H1 (cell line): ENCODE data around the gene BNC2. TPM values are rescaled to one million over a fixed set of nuclear protein-coding genes. Genes with fewer than 3 reads are reported as not detected.

ENCODE experiments used
- GTF2F1 ChIP-seq: IDR thresholded peaks from 2 replicates; pipeline ENCODE4 v1.6.1; 2012; ENCODE audit warnings: low read depth, low read length, improper control_type of control experiment, borderline replicate concordance
- SIN3A ChIP-seq, 2 experiments: IDR thresholded peaks in 1 of 2; conservative IDR thresholded peaks in 1 of 2; 2 replicates each; pipeline ENCODE4 v1.6.1; 2011 to 2012; ENCODE audit warnings: low read length in 2 of 2, improper control_type of control experiment in 1 of 2, low read depth in 1 of 2, mild to moderate bottlenecking in 1 of 2
- polyA plus RNA-seq, 7 experiments: library from polyadenylated mRNA; depleted of rRNA in 3 of 7; stranded (reverse) in 5 of 7; unstranded in 2 of 7; fragments of >200 nt in 5 of 7; fragments of 200-250 nt in 2 of 7; gene quantifications; 1 replicate in 5 of 7; 2 replicates in 1 of 7; 4 replicates in 1 of 7; pipeline versions ENCODE4 v1.2.1 to v1.2.3, GENCODE V29; 2011 to 2013; ENCODE audit warnings: missing spikeins in 2 of 7, mixed read lengths in 2 of 7
- total RNA-seq: library from RNA; stranded (reverse); fragmentation: NEBNext Ultra II Directional; extraction: Animal tissue kit (Norgen Biotek cat#: 25700); gene quantifications from 2 replicates; pipeline ENCODE4 v1.2.1, GENCODE V29; 2021
- TF ChIP-seq, protein P1 (sequence below): fragments of 300-600 bp; sonication (generic); IDR thresholded peaks from 2 replicates; pipeline ENCODE4 v1.7.1; 2012; ENCODE audit warnings: low read length, moderate library complexity, mild to moderate bottlenecking, inconsistent platforms; ENCODE audit not compliant: insufficient replicate concordance

BNC2 gene
- total and polyA plus RNA-seq, 2 of the 8 experiments (the other 6 are each of a cell fraction or from before 2014, with no cell fraction given): 16.0 to 26.8 TPM

DNA sequence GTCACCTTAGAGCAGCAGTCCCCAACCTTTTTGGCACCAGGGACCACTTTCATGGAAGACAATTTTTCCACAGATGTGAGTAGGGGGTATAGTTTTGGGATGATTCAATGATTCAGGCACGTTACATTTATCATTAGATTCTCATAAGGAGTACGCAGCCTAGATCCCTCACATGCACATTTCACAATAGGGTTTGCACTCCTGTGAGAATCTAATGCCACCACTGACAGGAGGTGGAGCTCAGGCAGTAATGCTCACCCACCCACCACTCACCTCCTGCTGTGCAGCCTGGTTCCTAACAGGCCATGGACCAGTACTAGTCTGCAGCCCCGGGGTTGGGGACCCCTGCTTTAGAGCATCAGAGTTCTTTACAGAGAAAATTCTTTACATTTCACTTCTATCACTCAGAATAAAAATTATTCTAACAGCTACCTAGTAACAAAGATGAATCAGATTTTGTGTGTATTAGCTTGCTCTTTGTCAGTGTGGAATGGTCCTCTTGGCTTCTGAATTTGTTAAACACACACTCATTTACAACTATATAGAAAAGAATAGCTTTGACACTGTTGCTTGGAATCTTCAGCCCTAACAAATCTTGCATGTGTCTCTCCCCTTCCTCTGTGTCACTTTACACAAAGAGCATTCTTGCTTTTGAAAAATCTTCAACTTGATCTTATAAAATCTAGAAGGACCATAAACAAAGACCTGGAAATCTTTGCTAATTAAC, 438.6 kb downstream of the BNC2 start (continued):
- TF ChIP-seq, protein P1, sequence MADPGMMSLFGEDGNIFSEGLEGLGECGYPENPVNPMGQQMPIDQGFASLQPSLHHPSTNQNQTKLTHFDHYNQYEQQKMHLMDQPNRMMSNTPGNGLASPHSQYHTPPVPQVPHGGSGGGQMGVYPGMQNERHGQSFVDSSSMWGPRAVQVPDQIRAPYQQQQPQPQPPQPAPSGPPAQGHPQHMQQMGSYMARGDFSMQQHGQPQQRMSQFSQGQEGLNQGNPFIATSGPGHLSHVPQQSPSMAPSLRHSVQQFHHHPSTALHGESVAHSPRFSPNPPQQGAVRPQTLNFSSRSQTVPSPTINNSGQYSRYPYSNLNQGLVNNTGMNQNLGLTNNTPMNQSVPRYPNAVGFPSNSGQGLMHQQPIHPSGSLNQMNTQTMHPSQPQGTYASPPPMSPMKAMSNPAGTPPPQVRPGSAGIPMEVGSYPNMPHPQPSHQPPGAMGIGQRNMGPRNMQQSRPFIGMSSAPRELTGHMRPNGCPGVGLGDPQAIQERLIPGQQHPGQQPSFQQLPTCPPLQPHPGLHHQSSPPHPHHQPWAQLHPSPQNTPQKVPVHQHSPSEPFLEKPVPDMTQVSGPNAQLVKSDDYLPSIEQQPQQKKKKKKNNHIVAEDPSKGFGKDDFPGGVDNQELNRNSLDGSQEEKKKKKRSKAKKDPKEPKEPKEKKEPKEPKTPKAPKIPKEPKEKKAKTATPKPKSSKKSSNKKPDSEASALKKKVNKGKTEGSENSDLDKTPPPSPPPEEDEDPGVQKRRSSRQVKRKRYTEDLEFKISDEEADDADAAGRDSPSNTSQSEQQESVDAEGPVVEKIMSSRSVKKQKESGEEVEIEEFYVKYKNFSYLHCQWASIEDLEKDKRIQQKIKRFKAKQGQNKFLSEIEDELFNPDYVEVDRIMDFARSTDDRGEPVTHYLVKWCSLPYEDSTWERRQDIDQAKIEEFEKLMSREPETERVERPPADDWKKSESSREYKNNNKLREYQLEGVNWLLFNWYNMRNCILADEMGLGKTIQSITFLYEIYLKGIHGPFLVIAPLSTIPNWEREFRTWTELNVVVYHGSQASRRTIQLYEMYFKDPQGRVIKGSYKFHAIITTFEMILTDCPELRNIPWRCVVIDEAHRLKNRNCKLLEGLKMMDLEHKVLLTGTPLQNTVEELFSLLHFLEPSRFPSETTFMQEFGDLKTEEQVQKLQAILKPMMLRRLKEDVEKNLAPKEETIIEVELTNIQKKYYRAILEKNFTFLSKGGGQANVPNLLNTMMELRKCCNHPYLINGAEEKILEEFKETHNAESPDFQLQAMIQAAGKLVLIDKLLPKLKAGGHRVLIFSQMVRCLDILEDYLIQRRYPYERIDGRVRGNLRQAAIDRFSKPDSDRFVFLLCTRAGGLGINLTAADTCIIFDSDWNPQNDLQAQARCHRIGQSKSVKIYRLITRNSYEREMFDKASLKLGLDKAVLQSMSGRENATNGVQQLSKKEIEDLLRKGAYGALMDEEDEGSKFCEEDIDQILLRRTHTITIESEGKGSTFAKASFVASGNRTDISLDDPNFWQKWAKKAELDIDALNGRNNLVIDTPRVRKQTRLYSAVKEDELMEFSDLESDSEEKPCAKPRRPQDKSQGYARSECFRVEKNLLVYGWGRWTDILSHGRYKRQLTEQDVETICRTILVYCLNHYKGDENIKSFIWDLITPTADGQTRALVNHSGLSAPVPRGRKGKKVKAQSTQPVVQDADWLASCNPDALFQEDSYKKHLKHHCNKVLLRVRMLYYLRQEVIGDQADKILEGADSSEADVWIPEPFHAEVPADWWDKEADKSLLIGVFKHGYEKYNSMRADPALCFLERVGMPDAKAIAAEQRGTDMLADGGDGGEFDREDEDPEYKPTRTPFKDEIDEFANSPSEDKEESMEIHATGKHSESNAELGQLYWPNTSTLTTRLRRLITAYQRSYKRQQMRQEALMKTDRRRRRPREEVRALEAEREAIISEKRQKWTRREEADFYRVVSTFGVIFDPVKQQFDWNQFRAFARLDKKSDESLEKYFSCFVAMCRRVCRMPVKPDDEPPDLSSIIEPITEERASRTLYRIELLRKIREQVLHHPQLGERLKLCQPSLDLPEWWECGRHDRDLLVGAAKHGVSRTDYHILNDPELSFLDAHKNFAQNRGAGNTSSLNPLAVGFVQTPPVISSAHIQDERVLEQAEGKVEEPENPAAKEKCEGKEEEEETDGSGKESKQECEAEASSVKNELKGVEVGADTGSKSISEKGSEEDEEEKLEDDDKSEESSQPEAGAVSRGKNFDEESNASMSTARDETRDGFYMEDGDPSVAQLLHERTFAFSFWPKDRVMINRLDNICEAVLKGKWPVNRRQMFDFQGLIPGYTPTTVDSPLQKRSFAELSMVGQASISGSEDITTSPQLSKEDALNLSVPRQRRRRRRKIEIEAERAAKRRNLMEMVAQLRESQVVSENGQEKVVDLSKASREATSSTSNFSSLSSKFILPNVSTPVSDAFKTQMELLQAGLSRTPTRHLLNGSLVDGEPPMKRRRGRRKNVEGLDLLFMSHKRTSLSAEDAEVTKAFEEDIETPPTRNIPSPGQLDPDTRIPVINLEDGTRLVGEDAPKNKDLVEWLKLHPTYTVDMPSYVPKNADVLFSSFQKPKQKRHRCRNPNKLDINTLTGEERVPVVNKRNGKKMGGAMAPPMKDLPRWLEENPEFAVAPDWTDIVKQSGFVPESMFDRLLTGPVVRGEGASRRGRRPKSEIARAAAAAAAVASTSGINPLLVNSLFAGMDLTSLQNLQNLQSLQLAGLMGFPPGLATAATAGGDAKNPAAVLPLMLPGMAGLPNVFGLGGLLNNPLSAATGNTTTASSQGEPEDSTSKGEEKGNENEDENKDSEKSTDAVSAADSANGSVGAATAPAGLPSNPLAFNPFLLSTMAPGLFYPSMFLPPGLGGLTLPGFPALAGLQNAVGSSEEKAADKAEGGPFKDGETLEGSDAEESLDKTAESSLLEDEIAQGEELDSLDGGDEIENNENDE: no peak
- TF ChIP-seq SIN3A (conservative IDR thresholded peaks at IDR 0.05 in 1 of 2, IDR thresholded peaks at IDR 0.05 in 1 of 2; ENCODE audit: low read depth in 1 of 2, low read length in 2 of 2) (no peak), GTF2F1 (no peak)
